Frontal cortex (tissue), 4 donors: ENCODE results near the gene SCARB1. TPM values are rescaled to one million over a fixed set of nuclear protein-coding genes. Genes with fewer than 3 reads are reported as not detected.
"Not testable (repeated sequence)": the region's sequence is repeated elsewhere in the genome, so short reads cannot be mapped to it uniquely, and the experiment has no call there.

Experiments used
- DNase-seq, 2 donors: peaks; one replicate each; pipeline ENCODE4 v3.0.0; 2012; ENCODE audit warnings: low spot score in 2 of 2
- FAIRE-seq: peaks from 2 replicates; lab custom pipeline; 2012; peaks lifted over from hg19 to GRCh38; lab: Jason Lieb, UNC
- total RNA-seq: library from RNA; depleted of rRNA; stranded (reverse); fragments of >200 nt; gene quantifications from one replicate; pipeline ENCODE4 v1.2.3, GENCODE V29; 2014
- donor health status: control.
- donor health status: control.
- donor health status: control.

Gene SCARB1
- total RNA-seq, 1 donor from 2014 or later, result 8.6 TPM

DNA sequence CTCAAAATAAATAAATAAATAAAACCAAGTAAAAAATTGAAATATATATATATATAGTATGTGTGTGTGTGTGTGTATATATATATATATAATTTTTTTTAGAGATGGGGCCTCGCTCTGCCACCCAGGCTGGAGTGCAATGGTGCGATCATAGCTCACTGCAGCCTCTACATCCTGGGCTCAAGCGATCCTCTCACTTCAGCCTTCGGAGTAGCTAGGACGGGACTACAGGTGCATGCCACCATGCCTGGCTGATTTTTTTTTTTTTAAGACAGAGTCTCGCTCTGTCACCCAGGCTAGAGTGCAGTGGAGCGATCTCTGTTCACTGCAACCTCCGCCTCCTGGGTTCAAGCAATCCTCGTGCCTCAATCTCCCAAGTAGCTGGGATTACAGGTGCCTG, 24.1 kb upstream of the SCARB1 start:
- FAIRE-seq, DNase-seq: not testable (repeated sequence)

DNA sequence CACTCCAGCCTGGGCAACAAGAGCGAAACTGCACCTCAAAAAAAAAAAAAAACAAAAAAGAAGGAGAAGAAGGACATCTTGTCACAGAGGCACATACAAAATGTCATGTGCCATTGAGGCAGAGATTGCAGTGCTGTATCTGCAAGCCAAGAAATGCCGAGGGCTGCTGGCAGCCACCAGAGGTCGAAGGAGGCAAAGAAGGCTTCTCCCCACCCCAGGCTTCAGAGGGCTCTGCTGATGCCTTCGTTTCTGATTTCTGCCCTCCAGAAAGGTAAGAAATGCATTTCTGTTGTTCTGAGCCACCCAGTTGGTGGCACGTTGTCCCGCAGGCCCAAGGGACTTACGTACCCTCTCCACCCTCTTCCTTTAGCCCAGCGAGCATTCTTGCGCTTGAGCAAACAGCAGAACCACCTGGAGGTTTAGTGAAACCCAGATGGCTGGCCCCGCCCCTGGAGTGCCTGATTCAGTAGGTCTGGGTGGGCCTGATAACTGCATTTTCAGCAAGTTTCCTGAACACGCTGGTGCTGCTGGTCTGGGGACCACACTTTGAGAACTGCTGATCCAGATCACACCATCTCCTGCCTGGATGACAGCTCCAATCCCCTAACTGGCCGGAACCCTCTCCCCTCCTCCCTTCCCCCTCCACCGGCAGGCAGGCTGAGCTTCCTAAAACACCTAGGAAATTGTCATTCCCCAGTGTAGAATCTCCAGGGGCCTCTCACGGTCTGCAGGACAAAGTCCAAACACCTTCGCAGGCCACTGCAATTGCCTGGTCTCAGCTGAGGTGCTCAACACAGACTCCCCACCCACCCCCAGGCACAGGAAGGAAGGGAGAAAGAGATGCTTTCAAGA, 21.1 kb upstream of the SCARB1 start:
- DNase-seq (no peak), FAIRE-seq (no peak)

DNA sequence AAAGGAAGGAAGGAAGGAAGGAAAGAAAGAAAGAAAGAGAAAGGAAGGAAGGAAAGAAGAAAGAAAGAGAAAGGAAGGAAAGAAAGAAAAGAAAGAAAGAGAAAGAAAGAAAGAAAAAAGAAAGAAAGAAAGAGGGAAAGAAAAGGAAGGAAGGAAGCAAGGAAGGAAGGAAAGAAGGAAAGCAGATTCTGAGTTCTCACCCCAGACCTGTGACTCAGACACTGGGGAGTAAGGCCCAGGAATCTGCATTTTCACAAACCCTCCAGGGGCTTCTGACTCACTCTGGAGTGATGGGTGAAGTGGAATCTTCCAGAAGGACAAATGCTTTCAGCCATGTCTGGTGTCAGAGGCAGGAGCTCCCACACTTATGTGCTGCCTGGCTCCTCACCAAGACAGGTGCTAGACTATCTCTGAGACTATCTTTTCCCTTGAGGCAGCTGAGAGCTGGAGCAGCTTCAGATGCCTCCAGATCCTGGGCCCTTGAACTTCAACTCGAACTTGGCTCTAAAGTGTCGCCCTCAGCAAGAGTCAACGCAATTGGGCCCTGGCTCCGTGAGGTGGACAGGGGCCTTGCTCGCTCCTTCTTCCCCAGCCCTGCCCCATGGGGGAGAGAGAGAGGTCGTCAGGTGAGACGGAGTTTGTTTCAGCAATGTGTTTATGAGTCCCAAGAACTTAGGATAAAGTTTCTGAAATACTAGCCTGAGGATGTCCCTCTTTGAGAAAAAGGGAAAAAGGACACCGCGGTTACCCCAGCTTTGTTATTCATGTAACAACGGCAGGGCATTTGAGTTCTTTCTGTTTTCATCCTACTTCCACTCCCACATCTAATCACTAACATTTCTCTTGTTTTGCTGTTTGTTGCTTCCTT, 19.8 kb upstream of the SCARB1 start:
- DNase-seq (no peak), FAIRE-seq (no peak)

DNA sequence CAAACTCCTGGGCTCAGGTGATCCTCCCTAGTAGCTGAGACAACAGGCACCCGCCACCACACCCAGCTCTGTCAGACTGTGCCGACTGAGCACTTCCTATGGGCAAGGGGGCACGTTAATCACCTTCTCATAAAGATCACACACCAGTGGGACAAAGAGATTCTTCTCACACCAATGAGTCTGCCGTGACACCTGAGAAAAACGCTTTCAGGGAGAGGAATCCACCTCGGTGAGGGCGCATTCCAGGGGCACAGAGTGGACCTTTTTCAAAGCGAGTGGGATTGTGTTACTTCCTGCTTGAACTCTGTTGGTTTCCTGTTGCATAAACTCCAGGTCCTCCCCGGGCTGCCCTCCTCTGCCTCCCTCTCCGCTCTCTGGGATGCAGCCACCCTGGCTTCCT, 17.5 kb upstream of the SCARB1 start:
- FAIRE-seq (no peak), DNase-seq (no peak)

DNA sequence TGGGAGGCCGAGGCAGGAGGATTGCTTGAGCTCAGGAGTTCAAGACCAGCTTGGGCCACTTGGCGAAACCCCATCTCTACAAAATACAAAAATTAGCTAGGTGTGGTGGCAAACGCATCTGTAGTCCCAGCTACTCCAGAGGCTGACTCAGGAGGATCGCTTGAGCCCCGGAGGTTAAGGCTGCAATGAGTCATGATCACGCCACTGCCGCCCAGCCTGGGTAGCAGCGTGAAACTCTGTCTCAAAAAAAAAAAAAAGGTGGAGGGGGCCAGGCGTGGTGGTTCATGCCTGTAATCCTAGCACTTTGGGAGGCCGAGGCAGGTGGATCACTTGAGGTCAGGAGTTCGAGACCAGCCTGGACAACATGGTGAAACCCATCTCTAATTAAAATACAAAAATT, 16.7 kb upstream of the SCARB1 start:
- not testable (repeated sequence) for DNase-seq, FAIRE-seq

DNA sequence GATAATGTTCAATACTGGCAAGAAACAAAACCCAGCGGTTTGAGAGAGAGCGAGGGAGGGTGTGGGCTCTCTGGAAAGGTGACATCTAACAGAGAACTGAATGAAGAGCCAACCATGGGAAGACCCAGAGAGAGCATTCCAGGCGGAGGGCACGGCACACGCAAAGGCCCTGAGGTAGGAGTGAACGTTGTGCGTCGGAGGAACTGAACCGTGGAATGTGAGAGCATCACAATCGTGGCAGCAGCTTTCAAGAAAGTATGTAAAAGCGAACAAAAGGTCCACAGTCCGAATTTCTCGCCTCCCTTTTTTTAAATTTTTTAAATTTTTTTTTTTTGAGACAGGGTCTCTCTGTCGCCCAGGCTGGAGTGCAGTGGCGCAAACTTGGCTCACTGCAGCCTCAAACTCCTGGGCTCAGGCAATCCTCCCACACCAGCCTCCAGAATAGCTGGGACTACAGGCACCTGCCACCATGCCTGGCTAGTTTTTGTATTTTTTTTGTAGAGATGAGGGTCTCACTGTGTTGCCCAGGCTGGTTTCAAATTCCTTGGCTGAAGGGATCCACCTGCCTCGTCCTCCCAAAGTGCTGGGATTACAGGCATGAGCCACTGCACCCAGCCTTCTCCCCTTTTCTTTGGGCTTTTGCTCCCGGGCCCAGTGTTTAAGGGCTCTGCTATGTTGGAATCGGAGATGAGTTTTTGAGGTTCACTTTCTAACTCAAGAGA, 15.3 kb upstream of the SCARB1 start:
- FAIRE-seq, result no peak

DNA sequence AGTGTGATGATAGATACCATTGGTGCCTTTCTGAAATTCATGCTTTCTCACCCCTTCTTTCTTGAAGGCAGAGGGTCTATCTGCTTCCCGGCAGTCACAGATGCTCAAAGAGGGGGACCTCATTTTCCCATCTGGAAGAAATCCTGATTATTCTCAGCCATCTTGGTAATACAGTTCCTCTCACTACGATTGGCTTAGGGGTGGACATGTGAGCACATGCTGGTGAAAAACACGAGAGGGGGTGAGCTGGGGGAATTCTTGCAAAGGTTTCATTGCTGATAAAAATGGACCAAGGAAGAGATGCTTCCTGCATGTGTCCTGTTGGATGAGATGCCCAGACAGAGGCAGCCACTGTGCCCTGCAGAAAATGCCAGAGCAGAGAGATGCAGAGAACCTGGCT, 13.8 kb upstream of the SCARB1 start:
- no peak for FAIRE-seq
- DNase-seq, result no peak

More for the DNA sequence above, 15.3 kb upstream of the SCARB1 start:
- no peak for DNase-seq

DNA sequence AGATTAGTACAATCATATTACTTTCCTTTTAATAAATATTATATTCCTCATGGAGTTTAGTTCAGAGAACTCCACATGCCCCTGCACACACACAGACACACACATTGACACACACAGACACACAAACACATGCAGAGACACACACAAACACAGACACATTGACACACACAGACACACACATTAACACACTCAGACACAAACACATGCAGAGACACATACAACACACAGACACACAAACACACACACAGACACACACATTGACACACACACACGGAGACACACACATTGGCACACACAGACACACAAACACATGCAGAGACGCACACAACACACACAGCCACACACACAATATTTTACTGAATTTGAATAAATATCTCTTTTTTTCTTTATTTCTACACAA, 12.5 kb upstream of the SCARB1 start:
- FAIRE-seq (no peak), DNase-seq (no peak)

DNA sequence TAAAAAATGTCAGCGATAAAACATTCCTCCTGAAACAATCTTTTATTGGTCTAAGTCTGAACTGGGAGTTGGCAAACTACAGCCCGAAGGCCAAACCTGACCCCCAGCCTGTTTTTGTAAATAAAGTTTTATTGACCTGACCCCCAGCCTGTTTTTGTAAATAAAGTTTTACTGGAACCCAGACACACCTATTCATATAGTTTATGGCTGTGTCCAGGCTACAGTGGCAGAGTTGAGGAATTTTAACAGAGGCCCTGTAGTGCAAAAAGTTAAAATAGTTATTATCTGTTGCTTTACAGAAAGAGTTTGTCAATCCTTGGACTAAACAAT, 12.1 kb upstream of the SCARB1 start:
- DNase-seq (no peak), FAIRE-seq (no peak)

DNA sequence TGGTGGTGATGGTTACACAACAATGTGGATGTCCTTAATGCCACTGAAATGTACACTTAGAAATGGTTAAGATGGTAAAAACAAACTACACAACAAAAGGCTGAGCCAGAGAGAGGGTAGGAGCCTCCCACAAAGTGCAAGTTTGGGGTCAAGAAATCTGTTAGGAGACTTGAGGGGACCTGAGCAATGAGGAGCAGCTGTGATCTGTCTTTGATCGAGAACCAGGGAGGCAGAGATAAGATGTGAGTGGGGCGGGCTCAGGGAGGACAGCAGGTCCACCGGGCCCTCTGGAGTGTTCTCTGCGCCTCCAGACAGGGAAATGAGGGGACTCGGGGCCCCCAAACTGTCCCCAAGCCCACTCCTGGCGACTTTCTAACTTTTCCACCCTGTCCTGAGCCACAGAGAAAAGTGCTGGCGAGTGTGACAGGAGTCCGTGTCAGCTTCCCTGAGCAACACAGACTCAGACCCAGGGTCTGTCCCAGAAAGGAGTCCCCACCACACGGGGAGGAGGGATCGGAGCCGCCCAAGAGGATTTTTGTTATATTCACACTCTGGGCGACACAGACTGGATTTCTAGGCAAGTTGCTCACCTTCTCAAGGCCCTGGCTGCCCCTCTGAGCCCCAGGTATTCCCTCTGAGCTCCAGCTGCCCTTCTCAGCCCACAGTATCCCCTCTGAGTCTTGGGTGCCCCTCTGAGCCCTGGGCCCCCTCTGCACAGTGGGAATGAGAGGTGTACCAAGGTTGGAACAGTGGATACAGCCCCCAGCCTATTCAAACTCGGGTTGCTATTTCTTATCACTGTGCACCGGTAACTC, 11.5 kb upstream of the SCARB1 start:
- no peak for DNase-seq
- FAIRE-seq, result no peak

DNA sequence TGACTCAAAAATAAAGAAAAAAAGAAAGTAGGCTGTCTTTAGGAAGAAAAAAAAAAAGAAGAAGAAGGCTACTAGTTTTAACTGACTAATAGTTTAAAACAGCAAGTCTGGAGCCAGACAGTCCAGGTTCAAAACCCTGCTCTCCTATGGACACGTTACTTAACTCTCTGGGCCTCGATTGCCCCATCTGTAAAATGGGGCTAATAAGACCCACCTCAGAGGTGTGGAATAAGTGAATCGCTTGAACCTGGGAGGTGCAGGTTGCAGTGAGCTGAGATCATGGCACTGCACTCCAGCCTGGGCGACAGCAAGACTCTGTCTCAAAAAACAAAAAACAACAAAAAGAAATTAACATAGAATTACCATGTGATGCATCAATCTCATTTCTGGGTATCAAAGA, 10.5 kb upstream of the SCARB1 start:
- DNase-seq (no peak), FAIRE-seq (no peak)

DNA sequence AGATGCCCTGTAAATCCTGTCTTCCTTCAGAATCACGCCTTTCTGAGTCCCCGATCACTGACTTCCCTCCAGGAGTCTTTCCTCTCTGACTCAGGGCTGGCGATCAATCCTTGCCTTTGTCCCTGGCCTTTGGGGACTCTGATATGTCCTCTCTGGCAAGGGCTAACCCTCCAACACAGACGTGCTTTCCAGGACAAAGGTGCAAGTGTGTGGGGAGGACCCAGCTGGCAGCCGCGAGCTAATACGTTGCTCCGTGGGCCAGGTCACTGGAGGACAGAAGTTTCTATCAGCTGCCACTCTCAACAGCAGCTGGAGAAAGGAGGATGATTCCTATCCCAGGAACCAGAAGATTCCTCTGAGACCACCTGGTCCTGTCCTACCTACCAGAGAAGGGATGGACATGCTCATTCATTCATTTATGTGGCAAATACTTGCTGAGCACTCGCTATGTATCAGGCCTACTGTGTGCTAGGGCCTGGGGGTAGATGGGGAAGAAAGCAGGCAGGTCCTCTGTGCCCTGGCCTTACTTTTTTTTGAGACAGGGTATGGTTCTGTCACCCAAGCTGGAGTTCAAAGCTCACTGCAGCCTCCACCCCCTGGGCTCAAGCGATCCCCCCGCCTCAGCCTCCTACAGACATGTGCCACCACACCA, 8.5 kb upstream of the SCARB1 start:
- no peak for DNase-seq
- FAIRE-seq, result no peak

DNA sequence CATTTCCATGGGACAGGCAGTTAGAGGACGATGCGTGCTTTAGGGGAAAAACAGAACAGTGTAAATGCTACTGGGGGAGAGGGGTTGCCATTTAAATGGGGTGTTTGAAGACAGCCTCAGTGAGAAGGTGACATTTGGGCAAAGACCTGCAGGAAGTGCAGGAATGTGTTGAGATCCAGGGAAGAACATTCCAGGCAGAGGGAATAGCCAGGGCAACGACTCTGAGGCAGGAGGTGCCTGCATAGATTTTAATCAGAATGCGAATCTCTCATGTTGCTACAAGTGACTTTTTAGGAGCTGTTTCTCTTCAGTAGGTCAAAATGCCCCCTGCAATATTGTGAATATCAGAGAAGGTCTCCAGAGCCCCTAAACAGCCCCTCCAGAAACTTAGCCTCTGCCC, 7.6 kb upstream of the SCARB1 start:
- FAIRE-seq, result no peak
- DNase-seq, result no peak

DNA sequence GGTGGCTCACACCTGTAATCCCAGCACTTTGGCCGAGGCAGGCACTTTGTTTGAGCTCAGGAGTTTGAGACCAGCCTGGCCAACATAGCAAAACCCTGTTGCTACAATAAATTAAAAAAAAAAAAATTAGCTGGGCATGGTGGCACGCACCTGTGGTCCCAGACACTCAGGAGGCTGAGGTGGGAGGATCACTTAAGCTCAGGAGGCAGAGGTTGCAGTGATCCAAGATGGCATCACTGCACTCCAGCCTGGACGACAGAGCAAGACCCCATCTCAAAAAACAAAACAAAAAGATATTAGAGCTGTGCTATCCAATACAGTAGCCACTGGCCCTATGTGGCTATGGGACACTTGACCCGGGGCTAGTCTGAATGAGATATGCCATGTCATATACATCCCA, 6.9 kb upstream of the SCARB1 start:
- no peak for FAIRE-seq

DNA sequence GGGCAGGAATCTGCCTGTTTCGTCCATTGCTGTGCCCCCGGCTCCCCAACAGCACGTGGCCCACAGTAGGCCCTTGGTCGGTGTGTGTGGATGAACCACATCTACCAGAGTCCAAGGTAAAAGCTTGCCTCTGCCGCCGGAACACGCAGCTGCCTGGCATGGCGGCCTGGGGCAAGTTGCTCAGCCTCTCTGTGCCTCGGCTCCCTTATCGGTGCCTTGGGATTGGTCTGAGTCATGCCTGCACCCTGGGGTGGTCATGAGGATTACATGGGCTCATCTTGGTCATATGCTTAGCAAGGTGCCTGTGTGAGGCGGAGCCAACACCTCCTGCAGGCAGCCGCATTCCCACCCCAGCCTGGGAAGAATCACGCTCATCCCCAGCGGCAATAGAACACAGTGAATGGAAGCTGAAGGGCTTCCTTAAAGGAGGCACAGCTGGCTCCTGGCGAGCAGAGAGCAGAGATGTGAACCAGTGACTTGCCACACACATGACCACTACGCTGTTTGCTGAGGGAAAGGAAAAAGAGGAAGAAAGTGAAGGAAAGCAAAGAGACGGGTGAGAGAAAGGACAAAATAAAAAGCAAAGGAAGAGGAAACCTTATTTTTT, 5.5 kb upstream of the SCARB1 start:
- FAIRE-seq (no peak), DNase-seq (no peak)

More for the DNA sequence above, 6.9 kb upstream of the SCARB1 start:
- no peak for DNase-seq

DNA sequence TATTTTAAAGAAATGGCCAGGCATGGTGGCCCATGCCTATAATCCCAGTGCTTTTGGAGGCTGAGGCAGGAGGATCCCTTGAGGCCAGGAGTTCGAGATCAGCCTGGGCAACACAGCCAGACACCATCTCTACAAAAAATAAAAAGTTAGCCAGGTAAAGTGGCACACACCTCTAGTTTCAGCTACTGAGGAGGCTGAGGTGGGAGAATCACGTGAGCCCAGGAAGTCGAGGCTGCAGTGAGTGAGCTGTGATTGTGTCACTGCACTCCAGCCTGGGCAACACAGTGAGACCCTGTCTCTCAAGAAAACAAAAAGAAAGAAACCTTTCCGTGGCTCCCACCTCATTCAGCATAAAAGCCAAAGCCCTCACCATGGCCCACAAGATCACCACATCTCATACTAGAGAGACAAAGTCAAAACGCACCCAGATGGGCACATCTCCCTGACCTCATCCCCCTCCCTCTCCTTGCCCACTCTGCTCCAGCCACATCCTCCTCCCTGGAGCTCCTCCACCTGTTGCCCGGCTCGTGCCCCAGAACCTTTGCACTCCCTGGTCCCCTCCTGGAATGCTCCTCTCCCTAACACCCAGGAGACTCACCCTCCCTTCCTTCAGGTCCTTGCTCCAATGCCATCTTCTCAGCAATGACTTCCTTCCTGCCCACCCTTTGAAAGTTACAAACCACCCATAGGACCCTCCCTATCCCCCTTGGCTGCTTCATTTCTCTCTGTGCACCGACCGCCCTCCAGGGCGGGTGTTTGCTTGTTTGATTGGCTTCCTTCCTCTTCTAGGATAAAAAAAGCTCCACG, 4.8 kb upstream of the SCARB1 start:
- no peak for FAIRE-seq
- no peak for DNase-seq

DNA sequence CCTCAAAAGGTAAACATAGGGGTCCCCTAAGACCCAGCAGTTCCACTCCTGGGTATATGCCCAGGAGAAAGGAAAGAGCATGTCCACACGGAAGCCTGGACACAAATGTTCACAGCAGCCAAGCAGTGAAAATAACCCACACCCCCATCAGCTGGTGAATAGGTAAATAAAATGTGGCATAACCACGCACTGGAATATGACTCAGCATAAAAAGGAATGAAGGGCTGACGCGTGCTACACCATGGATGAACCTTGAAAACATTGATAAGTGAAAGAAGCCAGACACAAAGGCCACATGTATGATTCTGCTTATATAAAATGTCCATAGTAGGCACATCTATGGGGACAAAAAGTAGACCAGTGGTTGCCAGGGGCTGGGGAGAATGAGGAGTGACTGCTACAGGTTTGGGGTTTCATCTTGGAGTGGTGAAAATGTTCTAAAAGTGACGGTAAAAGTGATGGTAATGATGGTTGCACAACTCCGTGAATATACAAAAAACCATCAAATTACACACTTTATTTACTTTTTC, 3.8 kb upstream of the SCARB1 start:
- DNase-seq, result no peak
- no peak for FAIRE-seq

DNA sequence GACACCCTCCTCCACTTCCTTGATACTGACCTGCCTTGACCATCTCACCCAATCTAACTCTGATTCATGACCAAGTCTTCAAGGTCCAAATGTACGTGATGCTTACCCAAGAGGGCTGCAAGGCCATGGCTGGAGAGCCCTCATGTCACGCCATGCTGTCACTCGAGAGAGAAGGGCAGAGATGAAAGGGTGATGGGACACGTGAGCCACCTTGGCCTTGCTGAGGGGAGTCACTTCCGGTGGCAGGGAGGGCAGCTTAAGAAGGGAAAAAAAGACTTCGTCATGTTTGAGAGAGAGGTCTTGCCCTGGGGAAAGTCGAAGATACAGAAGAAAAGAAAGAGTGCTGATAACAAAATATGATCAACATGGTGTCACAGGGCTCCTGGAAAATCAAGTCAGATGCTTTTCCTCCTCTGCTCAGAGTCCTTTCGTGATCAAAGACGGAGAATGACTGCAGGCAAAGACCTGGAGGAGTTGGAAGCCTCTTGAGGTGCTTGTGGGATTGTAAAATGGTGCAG, 3.3 kb upstream of the SCARB1 start:
- FAIRE-seq (no peak), DNase-seq (no peak)
